ENCODE results near the gene NCOA6.
"Not testable (repeated sequence)": the region's sequence is repeated elsewhere in the genome, so short reads cannot be mapped to it uniquely, and the experiment has no call there.

The NCOA6 gene

DNA sequence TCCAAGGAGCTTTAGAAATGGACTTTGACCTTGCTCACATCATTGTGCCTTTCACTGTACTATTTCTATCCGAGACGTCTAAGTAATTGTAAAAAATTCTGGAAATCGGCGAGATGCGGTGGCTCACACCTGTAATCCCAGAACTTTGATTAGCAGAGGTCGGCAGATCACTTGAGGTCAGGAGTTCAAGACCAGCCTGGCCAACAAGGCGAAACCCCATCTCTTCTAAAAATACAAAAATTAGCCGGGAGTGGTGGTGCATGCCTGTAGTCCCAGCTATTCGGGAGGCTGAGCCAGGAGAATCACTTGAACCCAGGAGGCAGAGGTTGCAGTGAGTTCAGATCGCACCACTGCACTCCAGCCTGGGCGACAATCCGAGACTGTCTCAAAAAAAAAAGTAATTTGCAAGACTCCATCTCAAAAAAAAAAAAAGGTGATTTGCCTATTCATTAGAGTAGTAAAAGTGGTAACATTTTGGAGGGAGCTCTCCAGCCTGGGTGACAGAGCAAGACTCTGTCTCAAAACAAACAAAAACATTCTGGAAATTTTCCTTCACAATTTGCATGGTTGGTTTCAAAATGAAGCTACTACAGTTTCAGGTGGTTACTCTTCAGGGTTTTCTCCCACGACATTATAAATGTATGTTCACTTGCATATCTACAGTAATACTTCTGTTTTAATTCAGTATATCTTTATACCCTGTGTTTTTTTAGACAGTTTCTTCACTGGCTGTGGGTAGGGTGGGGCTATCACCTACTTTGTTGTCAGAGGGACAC, 106.0 kb downstream of the NCOA6 start:
- not testable (repeated sequence) for DNase-seq (ENCODE audit: low spot score)

DNA sequence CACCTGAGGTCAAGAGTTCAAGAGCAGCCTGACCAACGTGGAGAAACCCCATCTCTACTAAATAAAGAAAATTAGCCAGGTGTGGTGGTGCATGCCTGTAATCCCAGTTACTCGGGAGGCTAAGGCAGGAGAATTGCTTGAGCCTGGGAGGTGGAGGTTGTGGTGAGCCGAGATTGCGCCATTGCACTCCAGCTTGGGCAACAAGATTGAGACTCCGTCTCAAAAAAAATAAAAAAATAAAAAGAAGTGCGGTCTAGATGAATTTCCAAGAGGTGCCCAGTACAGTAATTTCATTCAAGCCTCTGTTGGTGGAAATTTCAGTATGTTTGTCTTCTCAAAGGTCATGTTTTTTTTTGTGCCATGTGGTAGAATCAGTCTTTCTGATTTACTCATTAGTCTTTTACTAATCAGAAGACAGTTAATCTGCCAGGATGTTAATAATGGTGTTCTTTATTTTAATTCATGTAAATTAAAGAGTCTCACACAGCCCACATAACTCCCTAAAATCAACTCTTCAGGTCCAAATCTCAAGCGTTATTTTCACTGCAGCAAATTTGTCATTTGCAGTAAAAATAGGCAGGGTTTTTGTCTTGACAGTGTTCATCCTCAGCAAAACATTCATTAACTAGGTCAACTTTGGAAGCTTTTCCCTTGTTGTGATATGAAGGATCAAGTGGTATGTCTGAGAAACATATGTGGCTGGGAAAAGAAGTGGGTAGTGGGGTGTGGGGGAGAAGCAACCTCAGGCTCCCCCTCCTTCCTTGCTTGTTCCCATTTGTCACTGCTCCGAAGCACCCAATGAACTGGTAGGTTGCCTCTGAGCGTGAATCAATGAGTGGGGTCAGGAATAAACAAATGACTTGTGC, 108.0 kb downstream of the NCOA6 start:
- DNase-seq (ENCODE audit: low spot score): no peak

DNA sequence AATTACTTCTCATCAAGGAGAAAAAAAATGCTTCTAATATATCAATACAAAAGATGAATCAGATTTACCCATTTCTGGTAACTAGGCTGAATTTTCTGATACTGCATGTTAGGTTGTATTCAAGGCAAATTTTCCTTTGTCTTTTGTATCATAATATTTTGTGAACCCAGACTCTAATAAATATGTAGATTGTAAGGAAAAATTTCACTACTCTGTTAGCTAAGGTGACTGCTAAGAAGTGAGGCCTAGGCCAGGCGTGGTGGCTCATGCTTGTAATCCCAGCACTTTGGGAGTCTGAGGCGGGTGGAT, 108.6 kb downstream of the NCOA6 start:
- DNase-seq (ENCODE audit: low spot score): no peak

DNA sequence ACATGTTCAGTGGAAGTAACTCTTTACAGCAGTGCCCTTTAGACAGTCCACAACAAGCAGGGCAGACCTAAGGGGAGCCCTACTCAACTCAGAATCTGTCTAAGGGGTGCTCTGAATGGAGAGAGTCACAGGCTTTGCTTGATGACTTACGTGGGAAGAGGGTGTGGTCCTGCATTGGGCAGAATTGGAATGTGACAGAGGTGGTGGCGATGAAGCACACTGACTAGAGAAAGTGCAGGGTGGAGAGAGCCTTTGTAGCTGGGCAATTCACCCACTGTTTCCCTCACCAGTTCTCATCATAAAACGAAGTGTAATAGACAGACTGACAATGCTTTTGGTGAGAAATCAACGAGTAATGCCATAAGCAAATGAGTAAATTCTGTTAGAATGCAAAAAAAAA, 110.1 kb downstream of the NCOA6 start:
- DNase-seq (ENCODE audit: low spot score): no peak

DNA sequence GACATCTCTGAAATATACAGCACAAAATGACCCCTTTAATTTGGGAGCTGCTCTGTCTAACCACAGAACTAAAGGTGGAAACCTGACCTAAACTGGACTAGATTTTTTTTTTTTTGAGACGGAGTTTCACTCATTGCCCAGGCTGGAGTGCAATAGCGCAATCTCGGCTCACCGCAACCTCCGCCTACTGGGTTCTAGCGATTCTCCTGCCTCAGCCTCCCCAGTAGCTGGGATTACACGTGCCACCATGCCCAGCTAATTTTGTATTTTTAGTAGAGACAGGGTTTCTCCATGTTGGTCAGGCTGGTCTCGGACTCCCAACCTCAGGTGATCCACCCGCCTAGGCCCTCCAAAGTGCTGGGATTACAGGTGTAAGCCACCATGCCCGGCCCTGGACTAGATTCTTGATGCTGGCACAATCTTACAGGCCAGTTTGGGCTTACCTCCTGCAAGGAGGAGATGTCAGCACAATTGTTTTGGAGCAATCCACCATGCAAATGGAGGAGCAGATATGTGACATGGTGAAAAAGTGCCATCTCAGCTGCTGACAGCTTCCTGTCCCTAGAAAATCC, 111.4 kb downstream of the NCOA6 start:
- not testable (repeated sequence) for DNase-seq (ENCODE audit: low spot score)

DNA sequence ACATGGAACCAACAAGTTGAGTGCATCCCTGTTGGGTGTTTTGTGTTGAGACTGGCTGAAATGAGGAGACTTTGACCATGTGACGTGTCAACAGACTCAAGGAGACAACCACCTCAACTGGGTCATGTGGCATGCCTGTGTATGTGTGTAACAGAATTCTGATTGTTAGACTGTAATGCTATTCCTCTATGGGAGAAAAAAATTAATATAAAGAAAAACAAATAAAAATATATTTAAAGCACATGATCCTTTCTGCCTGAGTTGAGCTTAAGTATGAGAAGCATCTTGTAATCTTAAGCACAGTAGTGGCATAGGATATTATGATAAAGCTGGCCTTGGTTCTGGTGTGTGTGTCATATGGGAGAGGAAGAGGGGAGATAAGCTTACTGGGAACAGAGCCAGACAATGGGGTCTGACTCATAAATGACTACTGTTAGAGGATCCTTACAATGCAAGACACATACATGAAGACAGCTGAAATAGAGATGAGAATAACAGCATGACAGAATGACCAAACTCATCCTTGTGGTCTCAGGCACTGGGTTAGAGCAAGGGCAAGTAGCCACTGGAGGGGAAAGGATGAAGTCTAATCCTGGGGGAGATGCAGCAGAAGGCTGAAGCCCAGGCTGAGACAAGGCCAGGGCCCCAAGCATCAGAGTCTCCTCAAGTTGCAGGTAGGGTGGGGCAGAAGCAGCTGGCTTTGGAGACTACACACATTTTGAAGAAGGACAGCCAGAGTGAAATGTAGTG, 112.1 kb downstream of the NCOA6 start:
- no peak for DNase-seq (ENCODE audit: low spot score)

DNA sequence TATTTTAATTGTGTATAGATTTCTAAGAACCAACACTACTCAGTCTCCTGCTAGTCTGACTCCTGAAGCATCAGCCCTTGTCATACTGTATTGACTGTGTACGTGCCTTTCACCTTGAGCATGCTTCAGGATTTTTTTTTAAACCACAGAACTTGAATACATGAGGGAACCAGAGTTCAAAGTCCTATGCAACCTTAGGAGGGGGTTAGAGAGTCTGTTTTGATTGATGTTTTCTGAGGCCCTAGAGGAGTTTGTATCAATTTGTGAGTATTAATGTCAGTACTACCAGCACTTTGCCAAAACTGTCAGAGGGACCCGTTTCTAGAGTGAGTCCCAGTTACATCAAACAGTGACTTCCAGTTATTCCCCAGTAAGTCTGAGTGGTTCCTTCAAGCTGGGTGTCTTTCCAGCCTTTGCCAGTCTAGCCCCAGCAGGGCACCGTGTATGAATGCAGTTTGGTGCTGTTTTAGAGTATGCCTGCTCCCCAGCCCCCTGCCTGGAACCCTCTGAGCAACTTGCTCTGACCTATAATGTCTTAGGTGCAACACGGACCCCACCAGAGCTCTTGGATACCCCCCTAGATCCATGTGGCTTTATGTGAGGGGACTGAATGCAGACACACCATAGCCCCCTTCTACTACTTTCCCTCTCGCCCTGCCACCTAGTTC, 112.8 kb downstream of the NCOA6 start:
- DNase-seq (ENCODE audit: low spot score): peak; percentile 52

DNA sequence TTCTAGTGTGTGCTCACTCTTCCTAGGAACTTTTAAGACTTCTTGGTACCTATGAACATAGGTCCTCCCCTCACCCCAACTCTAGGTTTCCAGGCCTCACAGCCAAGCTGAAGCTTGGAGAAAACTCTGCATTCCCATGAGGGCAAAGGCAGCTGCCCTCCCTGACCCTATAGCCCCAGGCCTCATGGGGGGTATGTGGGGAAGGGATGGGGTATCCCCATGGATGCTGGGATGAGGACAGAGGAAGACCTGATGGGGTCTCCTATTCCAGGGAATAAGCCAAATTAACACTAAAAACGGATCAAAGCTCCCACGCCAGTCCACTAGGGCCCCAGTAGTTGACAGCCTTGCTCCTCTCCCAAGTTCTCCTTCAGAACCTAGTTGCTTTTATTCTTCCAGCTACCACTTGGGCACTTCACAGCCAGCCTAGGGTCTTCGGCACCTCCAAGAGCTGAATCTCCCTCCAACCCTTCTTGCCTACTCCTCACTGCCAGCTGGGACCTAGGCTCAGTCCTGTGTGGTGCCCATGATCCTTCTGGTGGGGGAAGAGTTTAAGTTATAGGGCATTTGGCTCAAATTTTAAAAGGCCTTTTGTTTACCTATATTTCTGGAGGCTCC, 113.5 kb downstream of the NCOA6 start:
- DNase-seq (ENCODE audit: low spot score): no peak

DNA sequence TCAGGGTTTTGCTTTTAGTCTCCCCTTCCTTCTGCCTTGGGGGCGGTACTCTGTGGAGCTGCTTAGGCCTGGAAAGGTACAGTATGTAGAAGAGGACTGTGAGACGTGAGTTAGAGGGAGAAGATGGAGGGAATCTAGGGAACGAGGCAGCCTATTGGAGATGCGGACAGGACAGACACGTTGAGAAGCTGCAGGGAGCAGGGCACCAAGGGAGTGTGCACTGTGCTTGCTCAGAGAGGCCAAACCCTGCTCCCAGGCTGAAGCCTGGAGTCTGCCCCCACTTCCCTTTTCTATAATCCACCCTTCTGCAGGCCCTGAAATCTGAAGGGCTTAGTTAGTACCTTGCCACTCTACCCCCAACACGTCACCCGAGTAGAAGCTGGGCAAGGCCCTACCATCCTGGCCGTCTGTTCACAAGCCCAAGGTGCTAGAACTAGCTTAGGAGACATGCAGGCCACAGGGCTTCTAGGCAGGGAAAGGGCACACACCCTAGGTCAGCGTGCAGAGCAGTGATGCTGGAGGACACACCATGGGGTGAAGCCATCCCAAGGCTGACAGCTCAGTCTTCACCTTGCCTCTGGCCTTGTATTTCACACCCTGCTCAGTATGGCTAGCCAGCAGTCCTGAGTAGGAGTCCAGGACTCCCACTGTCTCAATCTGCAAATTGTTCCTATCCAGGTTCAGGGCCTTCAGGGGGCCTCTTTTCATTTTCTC, 114.4 kb downstream of the NCOA6 start:
- DNase-seq (ENCODE audit: low spot score): no peak

DNA sequence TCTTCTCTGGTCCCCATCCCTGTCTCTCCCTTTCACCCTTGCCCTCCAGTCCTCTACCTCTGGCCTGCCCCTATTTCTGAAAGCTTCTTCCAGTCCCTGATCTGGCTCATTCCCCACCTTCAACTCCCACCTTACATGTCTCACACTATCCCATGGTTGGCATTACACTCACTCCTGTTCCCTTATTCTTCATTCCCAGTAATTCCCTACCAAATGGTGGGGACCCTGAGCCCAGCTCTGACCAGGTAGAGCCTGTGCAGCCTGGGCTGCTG, 114.9 kb downstream of the NCOA6 start:
- DNase-seq (ENCODE audit: low spot score): no peak

DNA sequence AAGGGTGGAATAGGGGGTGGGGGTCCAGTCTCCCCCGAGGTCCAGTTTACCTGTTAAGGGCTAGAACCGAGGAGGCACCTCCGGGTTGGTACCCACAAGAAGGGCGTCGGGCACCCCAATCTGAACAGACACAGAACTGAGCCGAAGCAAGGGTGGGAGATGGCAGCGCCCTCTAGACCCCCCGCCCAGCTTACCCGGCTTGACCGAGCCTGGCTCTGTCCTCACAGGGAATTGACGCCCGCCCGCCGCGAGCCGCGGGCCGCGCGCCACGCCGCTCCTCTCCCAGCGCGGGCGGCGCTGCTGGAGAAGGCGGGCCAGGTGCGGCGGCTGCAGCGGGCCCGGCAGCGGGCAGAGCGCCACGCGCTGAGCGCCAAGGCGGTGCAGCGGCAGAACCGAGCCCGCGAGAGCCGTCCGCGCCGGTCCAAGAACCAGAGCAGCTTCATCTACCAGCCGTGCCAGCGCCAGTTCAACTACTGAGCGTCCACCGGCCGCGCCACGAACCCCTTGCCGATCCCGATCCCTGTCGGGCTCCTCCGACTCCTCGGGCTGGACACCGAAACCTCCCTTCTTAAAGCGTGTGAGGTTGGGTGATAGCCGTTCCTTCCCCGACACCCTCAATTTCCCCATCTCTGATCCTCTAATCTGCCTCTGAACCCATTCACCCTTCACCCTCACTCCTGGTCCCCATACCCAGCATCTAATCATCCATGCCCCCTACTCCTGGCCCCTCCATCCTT, 115.5 kb downstream of the NCOA6 start:
- DNase-seq (ENCODE audit: low spot score): peak; percentile 63

DNA sequence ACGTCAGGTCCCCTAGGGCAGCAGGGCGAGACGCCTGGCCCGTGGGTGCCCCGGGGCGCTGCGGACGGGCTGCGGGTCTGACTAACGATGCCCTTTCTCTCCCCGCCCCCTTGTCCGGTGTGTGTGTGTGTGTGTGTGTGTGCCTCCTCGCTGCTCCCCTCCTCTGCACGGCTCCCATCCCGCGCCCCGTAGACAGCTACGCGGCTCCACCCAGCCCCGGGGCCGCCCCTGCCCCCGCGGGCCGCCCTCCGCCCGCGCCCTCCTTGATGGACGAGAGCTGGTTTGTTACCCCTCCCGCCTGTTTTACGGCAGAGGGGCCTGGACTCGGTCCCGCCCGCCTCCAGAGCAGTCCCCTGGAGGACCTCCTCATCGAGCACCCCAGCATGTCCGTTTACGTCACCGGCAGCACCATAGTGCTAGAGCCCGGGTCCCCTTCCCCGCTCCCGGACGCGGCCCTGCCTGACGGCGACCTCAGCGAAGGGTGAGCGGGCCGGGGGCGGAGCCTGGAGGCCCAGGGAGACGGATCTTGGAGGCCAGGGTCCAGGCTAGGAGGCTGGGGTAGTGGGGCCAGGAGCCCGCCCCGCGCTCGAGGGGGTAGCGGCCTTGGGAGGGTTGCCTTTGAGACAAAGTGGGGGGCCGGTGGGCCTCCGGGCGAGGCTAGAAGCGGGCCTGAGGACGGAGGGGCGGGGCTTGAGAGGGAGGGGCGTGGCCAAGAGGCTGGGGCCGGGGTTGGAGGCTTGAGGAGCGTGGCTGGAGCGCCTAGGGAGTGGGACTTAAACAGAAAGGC, 116.2 kb downstream of the NCOA6 start:
- peak; percentile 98 for DNase-seq (ENCODE audit: low spot score)

DNA sequence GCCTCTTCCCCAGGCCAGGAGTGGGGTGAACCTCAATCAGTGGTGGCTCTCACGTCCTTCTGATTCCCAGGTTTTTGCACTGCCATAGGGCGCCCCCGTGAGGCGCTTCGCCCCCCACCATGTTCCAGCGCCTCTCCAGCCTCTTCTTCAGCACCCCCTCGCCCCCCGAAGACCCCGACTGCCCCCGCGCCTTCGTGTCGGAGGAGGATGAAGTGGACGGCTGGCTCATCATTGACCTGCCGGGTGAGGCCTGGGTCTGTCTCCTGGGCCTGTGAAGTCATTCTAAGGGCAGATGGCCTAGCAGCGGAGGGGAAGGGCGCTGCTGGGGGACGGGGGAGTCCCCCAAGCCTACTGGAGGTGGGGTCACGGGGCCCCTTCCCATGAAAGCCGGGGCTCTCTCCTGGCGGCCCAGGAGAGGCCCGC, 116.8 kb downstream of the NCOA6 start:
- DNase-seq (ENCODE audit: low spot score): peak; percentile 88

DNA sequence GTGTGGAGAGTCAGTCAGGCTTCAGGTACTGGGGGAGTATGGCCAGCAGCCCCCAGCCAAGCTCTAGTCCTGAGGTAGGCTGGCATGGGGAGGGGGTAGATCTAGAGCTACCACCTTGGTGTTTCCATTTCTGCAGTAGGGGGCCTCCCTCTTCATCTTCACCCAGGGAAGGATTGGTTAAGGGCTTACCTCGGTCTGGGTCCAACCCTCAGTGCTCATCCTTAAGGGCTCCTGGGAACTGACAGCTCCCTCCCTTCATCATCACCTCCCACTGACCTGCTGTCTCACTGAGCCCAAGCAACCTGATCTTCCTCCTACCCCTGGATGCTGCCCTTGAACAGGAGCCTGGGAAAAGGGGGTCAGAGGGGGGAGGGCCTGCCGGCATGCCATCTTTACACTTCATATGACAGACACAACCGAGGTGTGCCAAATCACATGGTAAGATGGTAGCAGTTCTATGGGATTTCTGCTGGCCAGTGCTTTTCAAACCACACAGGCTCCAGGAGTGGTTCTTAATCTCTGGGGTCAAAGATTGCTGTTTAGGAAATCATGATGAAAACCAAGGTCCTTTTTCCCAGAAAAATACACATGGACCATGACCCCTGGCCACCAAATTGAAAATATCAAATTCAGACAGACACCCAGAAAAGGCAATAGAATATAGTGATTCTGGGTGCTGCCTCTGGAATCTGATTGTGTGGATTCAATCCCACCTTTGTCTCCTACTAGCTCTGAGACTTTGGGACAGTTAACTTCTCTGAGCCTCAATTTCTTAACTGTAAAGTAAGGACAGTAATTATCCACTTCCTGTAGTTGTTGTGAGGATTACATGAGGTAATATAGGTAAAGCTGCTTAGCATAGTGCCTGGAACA, 118.3 kb downstream of the NCOA6 start:
- DNase-seq (ENCODE audit: low spot score): no peak

DNA sequence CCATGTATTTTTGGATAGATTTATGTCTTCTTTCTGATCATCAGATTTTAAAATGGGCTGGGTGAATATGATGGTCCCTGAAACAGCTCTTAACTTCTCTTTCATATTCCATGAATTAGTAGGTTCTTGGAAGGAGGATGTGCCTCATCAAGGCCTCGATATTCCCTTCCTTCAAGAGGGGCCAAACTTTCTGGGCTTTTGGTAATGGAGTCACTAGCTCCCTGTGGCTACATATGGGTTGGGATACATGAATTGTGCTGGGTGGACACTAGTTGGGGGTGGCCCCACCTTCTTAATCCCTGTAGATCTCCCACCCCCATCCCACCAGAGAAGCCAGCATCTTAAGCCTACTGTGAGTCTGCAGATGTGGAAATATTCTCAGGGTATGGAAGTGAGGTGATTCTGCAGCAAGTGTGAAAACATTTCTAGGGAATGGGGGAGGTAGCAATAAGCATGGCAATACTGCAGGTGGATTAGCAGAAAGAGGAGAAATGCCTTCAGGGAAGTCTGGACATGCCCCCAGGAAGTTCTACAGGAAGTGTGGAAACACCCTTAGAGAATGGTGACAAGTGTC, 119.1 kb downstream of the NCOA6 start:
- DNase-seq (ENCODE audit: low spot score): no peak

DNA sequence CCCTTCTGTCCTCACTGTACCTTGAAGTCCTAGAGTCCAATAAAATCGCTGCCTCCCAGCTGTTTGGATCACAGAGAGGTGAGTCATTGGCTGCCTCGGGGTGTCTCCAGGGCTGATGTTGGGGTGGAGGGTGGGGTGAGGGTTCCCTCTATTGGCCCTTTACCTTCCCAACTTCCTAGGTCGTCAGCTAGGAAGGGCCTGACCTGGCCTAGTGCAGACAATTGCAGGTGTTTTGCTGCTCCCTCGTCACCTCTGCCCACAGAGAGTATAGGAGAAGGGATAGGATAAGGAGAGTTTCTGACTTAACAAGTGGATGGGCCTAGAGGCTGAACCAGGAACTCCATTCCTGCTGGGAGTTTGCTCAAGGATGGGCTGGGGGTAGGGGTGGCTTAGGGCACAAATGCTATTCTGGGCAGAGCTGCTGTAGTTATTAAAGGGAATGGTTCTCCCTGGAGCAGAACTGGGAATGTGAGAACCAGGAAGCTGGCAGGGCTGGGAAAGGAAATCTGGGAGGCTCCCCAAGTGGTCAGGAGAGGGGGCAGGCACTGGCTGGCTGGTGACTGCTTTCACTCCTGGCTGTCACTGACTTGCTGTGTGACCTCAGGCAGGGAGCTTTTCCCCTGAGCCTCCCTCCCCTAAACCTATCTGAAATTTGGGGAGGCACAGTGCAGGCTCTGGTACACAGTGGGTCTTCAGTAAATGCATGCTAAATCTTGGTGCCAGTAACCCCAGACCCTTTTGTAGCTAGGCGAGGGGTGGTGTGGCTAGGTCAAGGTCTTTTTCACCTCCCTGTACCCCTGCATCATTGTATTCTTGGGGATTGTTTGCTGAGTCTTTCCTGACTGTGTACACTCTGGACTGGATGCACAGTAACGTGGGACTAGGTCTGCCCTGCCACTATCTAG, 119.8 kb downstream of the NCOA6 start:
- DNase-seq (ENCODE audit: low spot score): peak; percentile 74

DNA sequence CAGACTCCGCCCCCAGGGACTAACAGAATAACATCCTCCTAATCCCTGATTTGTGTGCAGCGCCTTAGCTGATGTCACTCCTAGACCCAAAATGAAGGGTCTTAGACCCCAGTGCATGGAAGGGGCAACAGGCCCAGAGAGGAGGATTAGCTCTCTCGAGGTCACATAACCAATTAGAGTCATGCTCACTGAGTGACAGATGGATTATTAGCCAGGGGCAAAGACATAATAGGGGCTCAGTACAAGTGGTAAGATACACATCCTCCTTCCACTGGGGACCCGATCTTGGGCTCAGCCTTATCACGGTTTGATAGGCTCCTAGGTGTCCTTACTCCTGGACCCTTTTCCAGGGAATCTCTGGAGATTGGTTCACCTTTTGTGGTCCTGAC, 120.4 kb downstream of the NCOA6 start:
- DNase-seq (ENCODE audit: low spot score): no peak
